WTC11 (cell line): Measurements from ENCODE around the gene COL4A1.

ENCODE experiments used
- ATF2 ChIP-seq: sonication (generic); formaldehyde crosslinking; IDR thresholded peaks from 2 replicates; pipeline ENCODE4 v1.8.1; 2022; ENCODE audit warnings: low read depth, missing genetic modification reagents, borderline replicate concordance
- CTCF ChIP-seq: fragments of 200-600 bp; IDR thresholded peaks from 2 replicates; pipeline ENCODE4 v1.8.0; 2022; ENCODE audit warnings: antibody characterized with exemption
- HMGXB4 ChIP-seq: sonication (generic); formaldehyde crosslinking; IDR thresholded peaks from 2 replicates; pipeline ENCODE4 v1.8.1; 2023; ENCODE audit warnings: mild to moderate bottlenecking, moderate library complexity, missing genetic modification reagents
- NR1H2 ChIP-seq: sonication (generic); formaldehyde crosslinking; IDR thresholded peaks from 2 replicates; pipeline ENCODE4 v1.9.0; 2021; ENCODE audit warnings: mild to moderate bottlenecking, moderate library complexity, missing genetic modification reagents
- PREB ChIP-seq: sonication (generic); formaldehyde crosslinking; IDR thresholded peaks from 2 replicates; pipeline ENCODE4 v1.8.1; 2022; ENCODE audit warnings: mild to moderate bottlenecking, missing genetic modification reagents, moderate library complexity, borderline replicate concordance
- USF2 ChIP-seq: sonication (generic); formaldehyde crosslinking; IDR thresholded peaks from 2 replicates; pipeline ENCODE4 v1.8.1; 2023; ENCODE audit warnings: mild to moderate bottlenecking, missing genetic modification reagents, moderate library complexity

- no peak for TF ChIP-seq USF2 (CRISPR knock-in tag)
- TF ChIP-seq HMGXB4: no peak
- TF ChIP-seq ATF2 (CRISPR knock-in tag): no peak
- TF ChIP-seq PREB: no peak
- TF ChIP-seq NR1H2 (CRISPR knock-in tag): no peak
- TF ChIP-seq CTCF: no peak
Measured at GRCh38 chr13:110301606-110302553, 5.1 kb downstream of the COL4A1 start.
